Endothelial cell (in vitro differentiated cells): Measurements from ENCODE around the gene CASK. TPM values are rescaled to one million over a fixed set of nuclear protein-coding genes. Genes with fewer than 3 reads are reported as not detected.
"Not testable (repeated sequence)": the region's sequence is repeated elsewhere in the genome, so short reads cannot be mapped to it uniquely, and the experiment has no call there.

Experiments used
- DNase-seq: peaks from one replicate; pipeline ENCODE4 v3.0.0; 2021; ENCODE audit warnings: low spot score
- H3K27ac Mint-ChIP-seq: one replicate; pipeline ENCODE4 v1.8.0; 2021; ENCODE audit warnings: mixed read lengths, inconsistent platforms; ENCODE audit not compliant: unreplicated experiment
- H3K27me3 Mint-ChIP-seq: one replicate; pipeline ENCODE4 v1.8.0; 2021; ENCODE audit warnings: mild to moderate bottlenecking, moderate library complexity, mixed read lengths, inconsistent platforms; ENCODE audit not compliant: unreplicated experiment
- H3K36me3 Mint-ChIP-seq: one replicate; pipeline ENCODE4 v1.8.0; 2021; ENCODE audit warnings: mild to moderate bottlenecking, low read depth, mixed read lengths, inconsistent platforms; ENCODE audit not compliant: unreplicated experiment
- H3K4me1 Mint-ChIP-seq: one replicate; pipeline ENCODE4 v1.8.0; 2021; ENCODE audit warnings: mild to moderate bottlenecking, mixed read lengths, inconsistent platforms; ENCODE audit not compliant: unreplicated experiment
- H3K4me3 Mint-ChIP-seq: one replicate; pipeline ENCODE4 v1.8.0; 2021; ENCODE audit warnings: mild to moderate bottlenecking, mixed read lengths, inconsistent platforms; ENCODE audit not compliant: unreplicated experiment
- H3K9me3 Mint-ChIP-seq: one replicate; pipeline ENCODE4 v1.8.0; 2021; ENCODE audit warnings: mixed read lengths, inconsistent platforms; ENCODE audit not compliant: unreplicated experiment
- CTCF ChIP-seq: fragments of 200-600 bp; sonication (generic); IDR thresholded peaks from one replicate; pipeline ENCODE4 v1.5.0; 2021; ENCODE audit warnings: antibody characterized with exemption; ENCODE audit not compliant: unreplicated experiment
- total RNA-seq: library from RNA; stranded (reverse); fragmentation: NEBNext Ultra II Directional; extraction: Animal tissue kit (Norgen Biotek cat#: 25700); gene quantifications from one replicate; pipeline ENCODE4 v1.2.1, GENCODE V29; 2021; ENCODE audit not compliant: unreplicated experiment

The CASK gene
- total RNA-seq, 1 donor from 2014 or later: 62.5 TPM

- H3K4me3 Mint-ChIP-seq: no peak overlapping the region
- no peaks in the 10 kb centered on the region for H3K9me3 Mint-ChIP-seq
- H3K4me1 Mint-ChIP-seq: no peaks in the 10 kb centered on the region
- no peak for TF ChIP-seq CTCF
- DNase-seq: no peak
- no peaks in the 10 kb centered on the region for H3K36me3 Mint-ChIP-seq
- no peak overlapping the region for H3K27ac Mint-ChIP-seq
- no peaks in the 10 kb centered on the region for H3K27me3 Mint-ChIP-seq
These were observed 258.9 kb downstream of the CASK start for GRCh38 chrX:41664375-41664901.

DNA sequence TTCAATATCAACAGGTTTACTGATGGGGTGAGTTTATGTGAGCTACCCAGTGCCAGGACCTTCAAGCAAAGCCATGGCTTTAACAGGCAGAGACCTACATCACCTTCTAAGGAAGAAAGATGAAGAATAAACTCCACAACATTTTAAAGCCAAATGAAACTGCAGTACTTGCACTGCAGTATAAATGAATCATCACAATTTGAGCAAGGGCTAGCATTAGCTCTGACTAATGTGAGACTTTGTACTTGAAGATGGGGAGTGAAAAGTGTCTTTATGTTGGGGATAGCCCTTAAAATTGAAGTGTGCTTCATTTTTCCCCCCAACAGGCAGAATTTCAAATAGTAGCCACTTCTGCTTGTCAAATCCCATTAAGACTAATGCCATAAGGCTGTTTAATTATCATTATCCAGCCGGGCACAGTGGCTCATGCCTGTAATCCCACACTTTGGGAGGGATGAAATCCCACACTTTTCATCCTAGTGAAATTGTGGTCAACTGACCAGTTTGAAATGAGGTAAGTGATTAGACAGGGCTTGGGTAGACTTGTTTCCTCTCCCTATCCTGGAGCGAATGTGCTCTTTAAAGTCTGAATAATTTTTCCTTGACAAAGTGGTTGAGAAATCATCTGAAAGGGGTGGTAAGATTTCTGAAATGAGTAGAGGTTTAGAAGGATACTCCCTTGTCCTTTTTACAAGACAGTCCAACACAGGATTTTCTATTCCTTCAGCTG is 261.8 kb downstream of the CASK start:
- Mint-ChIP-seq H3K4me1 (no peaks in the 10 kb centered on the region), H3K9me3 (no peaks in the 10 kb centered on the region), H3K27me3 (peaks cover 1% of the 10 kb centered on the region), H3K4me3 (no peak overlapping the region), H3K36me3 (peaks cover 10% of the 10 kb centered on the region), H3K27ac (no peak overlapping the region)
- DNase-seq: no peak
- no peak for TF ChIP-seq CTCF

DNA sequence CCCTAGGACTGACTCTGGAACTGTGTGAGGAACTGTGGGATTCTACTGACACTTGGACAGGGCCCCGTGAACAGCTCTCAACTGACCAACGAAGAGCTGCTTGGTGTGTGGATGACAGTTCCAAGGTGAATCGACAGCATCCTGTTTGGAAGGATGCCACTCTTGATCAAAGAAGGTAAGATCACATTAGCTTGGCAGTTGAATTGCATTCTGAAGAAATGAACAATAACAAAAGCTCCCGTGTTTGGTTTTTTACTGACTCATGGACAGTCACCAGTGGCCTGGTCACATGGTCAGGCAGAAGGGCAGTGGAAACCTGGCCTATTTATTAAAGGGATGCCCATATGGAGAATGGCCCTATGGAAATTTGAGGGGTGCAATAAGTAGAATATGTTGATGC is 267.7 kb downstream of the CASK start:
- peaks cover 15% of the 10 kb centered on the region for H3K36me3 Mint-ChIP-seq
- no peak overlapping the region for H3K27ac Mint-ChIP-seq
- no peak for DNase-seq
- no peak overlapping the region for H3K4me3 Mint-ChIP-seq
- no peaks in the 10 kb centered on the region for H3K9me3 Mint-ChIP-seq
- H3K27me3 Mint-ChIP-seq: peaks cover 1% of the 10 kb centered on the region
- no peaks in the 10 kb centered on the region for H3K4me1 Mint-ChIP-seq
- TF ChIP-seq CTCF: no peak

DNA sequence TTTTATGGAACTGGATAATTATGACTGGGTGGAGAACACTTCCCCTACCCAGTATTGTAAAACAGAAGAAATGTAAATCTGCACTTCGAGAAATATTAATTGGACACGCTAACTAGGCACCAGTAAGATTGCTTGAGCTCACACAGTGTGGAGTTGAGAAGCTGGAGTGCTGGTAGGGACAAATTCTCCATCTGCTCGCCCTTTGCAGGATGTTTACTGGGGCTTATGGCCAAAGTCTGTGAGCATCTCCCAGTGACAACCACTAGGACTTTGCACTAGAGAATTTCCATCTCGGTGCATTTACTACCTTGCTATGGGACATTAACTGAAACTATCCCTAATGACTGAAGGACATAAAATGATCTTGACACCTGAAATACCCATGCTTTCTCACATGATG is 268.3 kb downstream of the CASK start:
- Mint-ChIP-seq H3K9me3 (no peaks in the 10 kb centered on the region), H3K27ac (no peak overlapping the region), H3K4me1 (no peaks in the 10 kb centered on the region), H3K36me3 (peaks cover 15% of the 10 kb centered on the region), H3K4me3 (no peak overlapping the region), H3K27me3 (peaks cover 1% of the 10 kb centered on the region)
- no peak for DNase-seq
- TF ChIP-seq CTCF: no peak

DNA sequence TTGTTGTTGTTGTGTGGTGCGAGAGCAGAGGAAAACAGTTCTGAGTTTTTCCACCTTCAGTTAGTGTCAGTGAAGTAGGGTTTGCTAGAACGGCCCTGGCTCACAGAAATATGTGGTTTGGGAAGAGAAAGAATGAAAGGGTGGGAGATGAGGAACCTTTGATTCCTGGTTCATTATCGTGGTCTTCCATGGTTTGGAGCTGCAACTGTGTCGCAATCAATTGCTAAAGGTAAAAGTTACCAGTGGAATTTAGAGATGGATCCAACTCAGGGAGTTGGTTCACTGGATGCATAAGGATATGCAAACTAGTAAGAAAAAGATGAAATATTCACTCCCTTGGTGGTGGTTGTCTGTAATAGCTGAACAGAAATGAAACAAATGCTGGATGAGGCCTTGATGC is 270.2 kb downstream of the CASK start:
- H3K27me3 Mint-ChIP-seq: no peaks in the 10 kb centered on the region
- H3K4me1 Mint-ChIP-seq: no peaks in the 10 kb centered on the region
- H3K36me3 Mint-ChIP-seq: peaks cover 19% of the 10 kb centered on the region
- no peak for DNase-seq
- no peak overlapping the region for H3K27ac Mint-ChIP-seq
- no peaks in the 10 kb centered on the region for H3K9me3 Mint-ChIP-seq
- no peak for TF ChIP-seq CTCF
- H3K4me3 Mint-ChIP-seq: no peak overlapping the region

GRCh38 chrX:41646201-41646600 is 277.2 kb downstream of the CASK start:
- peaks cover 33% of the 10 kb centered on the region for H3K36me3 Mint-ChIP-seq
- H3K4me1 Mint-ChIP-seq, H3K9me3 Mint-ChIP-seq, H3K27me3 Mint-ChIP-seq, H3K4me3 Mint-ChIP-seq, H3K27ac Mint-ChIP-seq, DNase-seq: not testable (repeated sequence)
